ENCODE results near the gene CYB5R4. TPM values are rescaled to one million over a fixed set of nuclear protein-coding genes. Genes with fewer than 3 reads are reported as not detected.

Gene CYB5R4
- total RNA-seq, 3 donors from 2014 or later (not counting 1 experiment from before 2014, with no cell fraction given): 34.0 to 40.5 (median 34.5) TPM

- Histone ChIP-seq H3K9me3 (ENCODE audit: control insufficient read depth, insufficient read depth, low read length) (no peaks in the 10 kb centered on the region), H3K27me3 (ENCODE audit: control insufficient read depth, insufficient read depth, low read length) (peaks cover 2% of the 10 kb centered on the region), H3K4me3 (ENCODE audit: low read length) (no peak overlapping the region), H3K4me1 (ENCODE audit: control insufficient read depth, insufficient read depth, low read length) (no peaks in the 10 kb centered on the region), H3K36me3 (ENCODE audit: control insufficient read depth, insufficient read depth, low read length) (no peaks in the 10 kb centered on the region), H3K27ac (ENCODE audit: low read length) (no peak overlapping the region)
- Mint-ChIP-seq H3K27ac (no peak overlapping the region), H3K4me1 (no peaks in the 10 kb centered on the region), H3K27me3 (ENCODE audit: low read depth in 2 of 2) (peaks cover 14 to 15% of the 10 kb centered on the region in 2 donors), H3K36me3 (no peaks in the 10 kb centered on the region), H3K9me3 (peaks cover 2 to 4% of the 10 kb centered on the region in 2 donors), H3K4me3 (no peak overlapping the region)
- no peak for TF ChIP-seq CTCF (IDR thresholded peaks at IDR 0.05)
- intact Hi-C loops (cut with micrococcal nuclease): no loop called here
- no peak for ATAC-seq
- DNase-seq: no peak
- WGBS (ENCODE audit: insufficient coverage): 90% methylated on average over 6 of the region's 6 CpGs
Observed at GRCh38 chr6:83838727-83839126, 20.8 kb upstream of the CYB5R4 start.

GRCh38 chr6:83844170-83844569, 15.3 kb upstream of the CYB5R4 start:
- Mint-ChIP-seq H3K4me1 (no peaks in the 10 kb centered on the region), H3K27ac (no peak overlapping the region), H3K9me3 (peaks cover 0 to 2% of the 10 kb centered on the region in 2 donors), H3K36me3 (no peaks in the 10 kb centered on the region), H3K4me3 (no peak overlapping the region), H3K27me3 (ENCODE audit: low read depth in 2 of 2) (peaks cover 25 to 39% of the 10 kb centered on the region in 2 donors)
- Histone ChIP-seq H3K36me3 (ENCODE audit: control insufficient read depth, insufficient read depth, low read length) (no peaks in the 10 kb centered on the region), H3K4me3 (ENCODE audit: low read length) (no peak overlapping the region), H3K27ac (ENCODE audit: low read length) (no peak overlapping the region), H3K4me1 (ENCODE audit: control insufficient read depth, insufficient read depth, low read length) (no peaks in the 10 kb centered on the region), H3K27me3 (ENCODE audit: control insufficient read depth, insufficient read depth, low read length) (peaks cover 6% of the 10 kb centered on the region), H3K9me3 (ENCODE audit: control insufficient read depth, insufficient read depth, low read length) (no peaks in the 10 kb centered on the region)
- no peak for ATAC-seq
- TF ChIP-seq CTCF (IDR thresholded peaks at IDR 0.05): no peak
- intact Hi-C loops (cut with micrococcal nuclease): no loop called here
- WGBS (ENCODE audit: insufficient coverage): 91% methylated on average over 1 of the region's 3 CpGs
- no peak for DNase-seq

GRCh38 chr6:83846291-83846690, 13.2 kb upstream of the CYB5R4 start:
- Mint-ChIP-seq H3K27ac (no peak overlapping the region), H3K9me3 (no peaks in the 10 kb centered on the region), H3K4me1 (no peaks in the 10 kb centered on the region), H3K4me3 (no peak overlapping the region), H3K36me3 (peaks cover 6% of the 10 kb centered on the region), H3K27me3 (ENCODE audit: low read depth in 2 of 2) (peaks cover 31 to 58% of the 10 kb centered on the region in 2 donors)
- Histone ChIP-seq H3K27me3 (ENCODE audit: control insufficient read depth, insufficient read depth, low read length) (peaks cover 17% of the 10 kb centered on the region), H3K4me1 (ENCODE audit: control insufficient read depth, insufficient read depth, low read length) (no peaks in the 10 kb centered on the region), H3K36me3 (ENCODE audit: control insufficient read depth, insufficient read depth, low read length) (no peaks in the 10 kb centered on the region), H3K27ac (ENCODE audit: low read length) (no peak overlapping the region), H3K9me3 (ENCODE audit: control insufficient read depth, insufficient read depth, low read length) (no peaks in the 10 kb centered on the region), H3K4me3 (ENCODE audit: low read length) (no peak overlapping the region)
- ATAC-seq (no peak), DNase-seq (no peak)
- WGBS (ENCODE audit: insufficient coverage): 47% methylated on average over 1 of the region's 1 CpG
- intact Hi-C loops (cut with micrococcal nuclease): no loop called here
- no peak for TF ChIP-seq CTCF (IDR thresholded peaks at IDR 0.05)

GRCh38 chr6:83847179-83847578, 12.3 kb upstream of the CYB5R4 start:
- intact Hi-C loops (cut with micrococcal nuclease): no loop called here
- Mint-ChIP-seq H3K4me1 (no peaks in the 10 kb centered on the region), H3K36me3 (peaks cover 6% of the 10 kb centered on the region), H3K27me3 (ENCODE audit: low read depth in 2 of 2) (peaks cover 33 to 60% of the 10 kb centered on the region in 2 donors), H3K9me3 (no peaks in the 10 kb centered on the region), H3K27ac (no peak overlapping the region), H3K4me3 (no peak overlapping the region)
- Histone ChIP-seq H3K27me3 (ENCODE audit: control insufficient read depth, insufficient read depth, low read length) (peaks cover 22% of the 10 kb centered on the region), H3K27ac (ENCODE audit: low read length) (no peak overlapping the region), H3K4me1 (ENCODE audit: control insufficient read depth, insufficient read depth, low read length) (no peaks in the 10 kb centered on the region), H3K36me3 (ENCODE audit: control insufficient read depth, insufficient read depth, low read length) (no peaks in the 10 kb centered on the region), H3K4me3 (ENCODE audit: low read length) (no peak overlapping the region), H3K9me3 (ENCODE audit: control insufficient read depth, insufficient read depth, low read length) (no peaks in the 10 kb centered on the region)
- TF ChIP-seq CTCF (IDR thresholded peaks at IDR 0.05): no peak
- ATAC-seq (no peak), DNase-seq (no peak)

All from natural killer cell (primary cell).